ENCODE results near the gene IRF8.

DNA sequence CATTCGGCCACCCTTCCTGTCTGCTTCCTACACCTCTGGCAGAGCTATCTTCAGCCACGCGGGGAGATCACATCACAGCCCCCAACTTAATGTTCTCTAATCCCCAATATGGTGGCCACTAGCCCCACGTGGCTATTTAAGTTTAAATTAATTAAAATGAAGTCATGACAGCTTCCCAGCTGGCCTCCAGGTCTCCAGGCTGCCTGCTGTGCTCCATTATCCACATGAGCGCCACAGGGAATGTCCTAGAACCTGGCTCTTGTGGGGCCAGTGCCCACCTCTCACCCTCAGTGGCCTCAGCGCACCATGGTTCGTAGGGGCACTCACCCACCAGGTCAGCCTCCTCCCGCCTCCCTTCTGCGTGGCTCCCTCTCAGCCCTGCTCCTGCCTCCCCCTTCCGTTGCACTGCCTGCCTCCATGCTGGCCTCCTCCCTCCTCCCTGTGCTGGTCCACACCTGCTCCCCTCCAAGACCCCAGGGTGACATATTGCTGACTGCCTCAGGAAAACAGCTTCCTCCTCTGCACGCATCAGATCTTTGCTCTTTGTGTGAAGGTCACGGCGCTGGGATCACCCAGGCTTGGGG is 47.7 kb downstream of the IRF8 start:
- TF ChIP-seq POLR2A (IDR thresholded peaks at IDR 0.05; ENCODE audit: low read length) (no peak), GATA1 (IDR thresholded peaks at IDR 0.05; ENCODE audit: low read depth, low read length) (no peak)

All from erythroblast (primary cell).